GM12878 (cell line): ENCODE results near the gene RHOG. TPM values are rescaled to one million over a fixed set of nuclear protein-coding genes. Genes with fewer than 3 reads are reported as not detected.

ENCODE experiments used
- CEBPB ChIP-seq, 2 experiments: fragments of 150-350 bp in 1 of 2; IDR thresholded peaks; 2 replicates each; pipeline ENCODE4 v1.6.1; 2012 to 2014; ENCODE audit warnings: low read depth in 2 of 2, low read length in 2 of 2, borderline replicate concordance in 1 of 2, inconsistent platforms in 1 of 2
- EGR1 ChIP-seq, 2 experiments: IDR thresholded peaks; 1 replicate in 1 of 2; 2 replicates in 1 of 2; pipeline ENCODE4 v1.6.1; 2011 to 2012; ENCODE audit warnings: low read depth in 2 of 2, low read length in 2 of 2, borderline replicate concordance in 1 of 2, mild to moderate bottlenecking in 1 of 2, moderate library complexity in 1 of 2
- HDAC6 ChIP-seq: fragments of 200-600 bp; sonication (generic); IDR thresholded peaks from one replicate; pipeline ENCODE4 v1.8.0; 2017; ENCODE audit warnings: antibody characterized with exemption; ENCODE audit not compliant: unreplicated experiment
- IKZF1 ChIP-seq: fragments of 450-650 bp; conservative IDR thresholded peaks from 2 replicates; pipeline ENCODE4 v1.6.1; 2017; ENCODE audit warnings: antibody characterized with exemption, mild to moderate bottlenecking
- JUNB ChIP-seq: IDR thresholded peaks from 2 replicates; pipeline ENCODE4 v1.6.1; 2016; ENCODE audit warnings: antibody characterized with exemption, mild to moderate bottlenecking
- MTA2 ChIP-seq: fragments of 450-650 bp; IDR thresholded peaks from 2 replicates; pipeline ENCODE4 v1.6.1; 2016; ENCODE audit warnings: low read depth, mild to moderate bottlenecking, moderate library complexity
- MTA3 ChIP-seq: IDR thresholded peaks from 2 replicates; pipeline ENCODE4 v1.6.1; 2012; ENCODE audit warnings: low read length, inconsistent platforms, borderline replicate concordance
- MYC ChIP-seq: IDR thresholded peaks from 2 replicates; pipeline ENCODE4 v1.6.1; 2011; ENCODE audit warnings: mild to moderate bottlenecking, low read length, moderate library complexity, inconsistent platforms; ENCODE audit not compliant: insufficient read depth, insufficient replicate concordance, insufficient read length, severe bottlenecking
- PAX8 ChIP-seq: fragments of 450-650 bp; IDR thresholded peaks from 2 replicates; pipeline ENCODE4 v1.6.1; 2017; ENCODE audit warnings: mild to moderate bottlenecking, moderate library complexity
- POU2F2 ChIP-seq: IDR thresholded peaks from 3 replicates; pipeline ENCODE4 v1.6.1; 2011; ENCODE audit warnings: low read depth, mild to moderate bottlenecking, low read length, borderline replicate concordance
- RFX5 ChIP-seq: IDR thresholded peaks from 2 replicates; pipeline ENCODE4 v1.6.1; 2011; ENCODE audit warnings: low read depth, low read length, improper control_type of control experiment
- SMARCA5 ChIP-seq: fragments of 450-650 bp; IDR thresholded peaks from 2 replicates; pipeline ENCODE4 v1.6.1; 2017; ENCODE audit warnings: mild to moderate bottlenecking
- TAF1 ChIP-seq: IDR thresholded peaks from 2 replicates; pipeline ENCODE4 v1.6.1; 2011; ENCODE audit warnings: mild to moderate bottlenecking, low read depth, low read length, borderline replicate concordance
- YBX1 ChIP-seq: fragments of 450-650 bp; IDR thresholded peaks from 2 replicates; pipeline ENCODE4 v1.6.1; 2016; ENCODE audit warnings: antibody characterized with exemption
- polyA plus RNA-seq, 11 experiments: library from polyadenylated mRNA; depleted of rRNA in 4 of 11; unstranded in 6 of 11; stranded (reverse) in 5 of 11; fragments of >200 nt; fragmentation: Nextera tagmentation in 4 of 11; fragmentation: Illumina TruSeq in 1 of 11; extraction: Ambion mirVana in 4 of 11; extraction: Trizol in 1 of 11; gene quantifications; 1 replicate in 1 of 11; 2 replicates in 10 of 11; pipeline versions ENCODE4 v1.2.1 to v1.2.3, GENCODE V29; 2011 to 2016; ENCODE audit warnings: inconsistent platforms in 2 of 11, missing spikeins in 2 of 11, low read depth in 1 of 11
- total RNA-seq, 4 experiments: library from RNA; depleted of rRNA in 3 of 4; stranded (reverse); fragments of >200 nt in 3 of 4; fragmentation: Illumina TruSeq in 1 of 4; extraction: Trizol in 1 of 4; gene quantifications; 2 replicates each; pipeline versions ENCODE4 v1.2.1 to v1.2.3, GENCODE V29; 2013 to 2021
- TF ChIP-seq, protein P1 (sequence below): fragments of 450-650 bp; IDR thresholded peaks from 2 replicates; pipeline ENCODE4 v1.6.1; 2017; ENCODE audit warnings: mild to moderate bottlenecking, moderate library complexity
- TF ChIP-seq, protein P2 (sequence below): fragments of 450-650 bp; IDR thresholded peaks from 2 replicates; pipeline ENCODE4 v1.6.1; 2016; ENCODE audit warnings: mild to moderate bottlenecking
- TF ChIP-seq, protein P3 (sequence below): fragments of 450-650 bp; IDR thresholded peaks from 2 replicates; pipeline ENCODE4 v1.6.1; 2016; ENCODE audit warnings: mild to moderate bottlenecking
- TF ChIP-seq, protein P4 (sequence below): IDR thresholded peaks from 2 replicates; pipeline ENCODE4 v1.6.1; 2012; ENCODE audit warnings: mild to moderate bottlenecking, low read depth, low read length
- TF ChIP-seq, protein P5 (sequence below): IDR thresholded peaks from 2 replicates; pipeline ENCODE4 v1.6.1; 2012; ENCODE audit warnings: low read depth, low read length, improper control_type of control experiment

Gene RHOG
- total and polyA plus RNA-seq, 10 of the 15 experiments (the other 5 are each of a cell fraction or from before 2014, with no cell fraction given) = 16.0 to 172 (median 94.8) TPM

DNA sequence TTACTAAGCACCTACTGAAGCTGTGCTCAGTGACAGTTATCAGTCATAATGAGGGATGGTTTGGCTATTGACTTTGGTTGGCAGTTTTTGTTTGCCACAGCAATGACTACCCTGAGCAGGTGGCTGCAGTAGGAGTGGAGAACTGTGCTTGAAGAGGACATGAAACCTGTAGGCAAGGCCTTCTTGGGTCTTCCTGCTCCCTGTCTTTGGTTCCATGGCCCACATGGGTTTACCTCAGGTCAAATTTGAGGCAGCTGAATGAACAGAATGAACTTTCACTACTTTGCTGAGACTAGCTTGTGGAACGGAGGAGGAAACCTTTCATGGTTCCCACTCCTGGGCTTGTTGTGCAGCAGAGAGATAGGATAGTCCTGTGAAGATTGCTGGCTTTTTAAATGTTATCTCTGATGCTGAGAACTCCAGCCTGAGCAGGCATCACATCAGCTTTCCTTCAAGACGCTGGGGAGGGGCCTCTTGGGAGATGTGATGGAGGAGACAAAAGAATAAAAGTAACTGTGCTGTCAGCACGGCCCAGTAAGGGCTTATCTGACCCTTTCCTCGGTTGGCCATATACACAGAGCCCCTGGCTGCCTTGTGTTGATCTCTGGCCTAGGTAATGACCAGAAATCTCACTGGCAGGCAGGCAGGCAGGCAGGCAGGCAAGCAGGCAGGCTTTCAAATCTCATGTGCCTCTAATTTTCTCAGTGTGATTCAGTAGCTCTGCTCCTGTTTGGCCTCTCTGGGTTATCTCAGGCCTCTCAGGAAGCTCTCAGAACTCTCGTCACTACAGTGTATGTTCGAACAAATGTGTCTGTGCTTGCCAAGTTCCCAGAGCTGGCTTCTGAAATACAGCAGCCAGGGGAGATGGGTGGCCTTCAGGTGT lies 26.7 kb upstream of the RHOG start (continued):
- TF ChIP-seq, protein P1, sequence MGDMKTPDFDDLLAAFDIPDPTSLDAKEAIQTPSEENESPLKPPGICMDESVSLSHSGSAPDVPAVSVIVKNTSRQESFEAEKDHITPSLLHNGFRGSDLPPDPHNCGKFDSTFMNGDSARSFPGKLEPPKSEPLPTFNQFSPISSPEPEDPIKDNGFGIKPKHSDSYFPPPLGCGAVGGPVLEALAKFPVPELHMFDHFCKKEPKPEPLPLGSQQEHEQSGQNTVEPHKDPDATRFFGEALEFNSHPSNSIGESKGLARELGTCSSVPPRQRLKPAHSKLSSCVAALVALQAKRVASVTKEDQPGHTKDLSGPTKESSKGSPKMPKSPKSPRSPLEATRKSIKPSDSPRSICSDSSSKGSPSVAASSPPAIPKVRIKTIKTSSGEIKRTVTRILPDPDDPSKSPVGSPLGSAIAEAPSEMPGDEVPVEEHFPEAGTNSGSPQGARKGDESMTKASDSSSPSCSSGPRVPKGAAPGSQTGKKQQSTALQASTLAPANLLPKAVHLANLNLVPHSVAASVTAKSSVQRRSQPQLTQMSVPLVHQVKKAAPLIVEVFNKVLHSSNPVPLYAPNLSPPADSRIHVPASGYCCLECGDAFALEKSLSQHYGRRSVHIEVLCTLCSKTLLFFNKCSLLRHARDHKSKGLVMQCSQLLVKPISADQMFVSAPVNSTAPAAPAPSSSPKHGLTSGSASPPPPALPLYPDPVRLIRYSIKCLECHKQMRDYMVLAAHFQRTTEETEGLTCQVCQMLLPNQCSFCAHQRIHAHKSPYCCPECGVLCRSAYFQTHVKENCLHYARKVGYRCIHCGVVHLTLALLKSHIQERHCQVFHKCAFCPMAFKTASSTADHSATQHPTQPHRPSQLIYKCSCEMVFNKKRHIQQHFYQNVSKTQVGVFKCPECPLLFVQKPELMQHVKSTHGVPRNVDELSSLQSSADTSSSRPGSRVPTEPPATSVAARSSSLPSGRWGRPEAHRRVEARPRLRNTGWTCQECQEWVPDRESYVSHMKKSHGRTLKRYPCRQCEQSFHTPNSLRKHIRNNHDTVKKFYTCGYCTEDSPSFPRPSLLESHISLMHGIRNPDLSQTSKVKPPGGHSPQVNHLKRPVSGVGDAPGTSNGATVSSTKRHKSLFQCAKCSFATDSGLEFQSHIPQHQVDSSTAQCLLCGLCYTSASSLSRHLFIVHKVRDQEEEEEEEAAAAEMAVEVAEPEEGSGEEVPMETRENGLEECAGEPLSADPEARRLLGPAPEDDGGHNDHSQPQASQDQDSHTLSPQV = no peak
- no peak for TF ChIP-seq RFX5
- TF ChIP-seq HDAC6 = no peak
- TF ChIP-seq YBX1 = no peak
- TF ChIP-seq MYC = no peak
- no peak for TF ChIP-seq TAF1
- TF ChIP-seq SMARCA5 = no peak
- no peak for TF ChIP-seq JUNB
- TF ChIP-seq CEBPB (IDR thresholded peaks at IDR 0.05; ENCODE audit: borderline replicate concordance in 1 of 2, low read depth in 2 of 2, low read length in 2 of 2) = no peak
- no peak for TF ChIP-seq MTA2
- TF ChIP-seq, protein P2, sequence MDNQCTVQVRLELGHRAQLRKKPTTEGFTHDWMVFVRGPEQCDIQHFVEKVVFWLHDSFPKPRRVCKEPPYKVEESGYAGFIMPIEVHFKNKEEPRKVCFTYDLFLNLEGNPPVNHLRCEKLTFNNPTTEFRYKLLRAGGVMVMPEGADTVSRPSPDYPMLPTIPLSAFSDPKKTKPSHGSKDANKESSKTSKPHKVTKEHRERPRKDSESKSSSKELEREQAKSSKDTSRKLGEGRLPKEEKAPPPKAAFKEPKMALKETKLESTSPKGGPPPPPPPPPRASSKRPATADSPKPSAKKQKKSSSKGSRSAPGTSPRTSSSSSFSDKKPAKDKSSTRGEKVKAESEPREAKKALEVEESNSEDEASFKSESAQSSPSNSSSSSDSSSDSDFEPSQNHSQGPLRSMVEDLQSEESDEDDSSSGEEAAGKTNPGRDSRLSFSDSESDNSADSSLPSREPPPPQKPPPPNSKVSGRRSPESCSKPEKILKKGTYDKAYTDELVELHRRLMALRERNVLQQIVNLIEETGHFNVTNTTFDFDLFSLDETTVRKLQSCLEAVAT = no peak
- TF ChIP-seq EGR1 (IDR thresholded peaks at IDR 0.05; ENCODE audit: borderline replicate concordance in 1 of 2, low read depth in 2 of 2, low read length in 2 of 2) = no peak
- TF ChIP-seq, protein P3, sequence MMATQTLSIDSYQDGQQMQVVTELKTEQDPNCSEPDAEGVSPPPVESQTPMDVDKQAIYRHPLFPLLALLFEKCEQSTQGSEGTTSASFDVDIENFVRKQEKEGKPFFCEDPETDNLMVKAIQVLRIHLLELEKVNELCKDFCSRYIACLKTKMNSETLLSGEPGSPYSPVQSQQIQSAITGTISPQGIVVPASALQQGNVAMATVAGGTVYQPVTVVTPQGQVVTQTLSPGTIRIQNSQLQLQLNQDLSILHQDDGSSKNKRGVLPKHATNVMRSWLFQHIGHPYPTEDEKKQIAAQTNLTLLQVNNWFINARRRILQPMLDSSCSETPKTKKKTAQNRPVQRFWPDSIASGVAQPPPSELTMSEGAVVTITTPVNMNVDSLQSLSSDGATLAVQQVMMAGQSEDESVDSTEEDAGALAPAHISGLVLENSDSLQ = peak; percentile 87
- TF ChIP-seq MTA3 = no peak
- TF ChIP-seq, protein P4, sequence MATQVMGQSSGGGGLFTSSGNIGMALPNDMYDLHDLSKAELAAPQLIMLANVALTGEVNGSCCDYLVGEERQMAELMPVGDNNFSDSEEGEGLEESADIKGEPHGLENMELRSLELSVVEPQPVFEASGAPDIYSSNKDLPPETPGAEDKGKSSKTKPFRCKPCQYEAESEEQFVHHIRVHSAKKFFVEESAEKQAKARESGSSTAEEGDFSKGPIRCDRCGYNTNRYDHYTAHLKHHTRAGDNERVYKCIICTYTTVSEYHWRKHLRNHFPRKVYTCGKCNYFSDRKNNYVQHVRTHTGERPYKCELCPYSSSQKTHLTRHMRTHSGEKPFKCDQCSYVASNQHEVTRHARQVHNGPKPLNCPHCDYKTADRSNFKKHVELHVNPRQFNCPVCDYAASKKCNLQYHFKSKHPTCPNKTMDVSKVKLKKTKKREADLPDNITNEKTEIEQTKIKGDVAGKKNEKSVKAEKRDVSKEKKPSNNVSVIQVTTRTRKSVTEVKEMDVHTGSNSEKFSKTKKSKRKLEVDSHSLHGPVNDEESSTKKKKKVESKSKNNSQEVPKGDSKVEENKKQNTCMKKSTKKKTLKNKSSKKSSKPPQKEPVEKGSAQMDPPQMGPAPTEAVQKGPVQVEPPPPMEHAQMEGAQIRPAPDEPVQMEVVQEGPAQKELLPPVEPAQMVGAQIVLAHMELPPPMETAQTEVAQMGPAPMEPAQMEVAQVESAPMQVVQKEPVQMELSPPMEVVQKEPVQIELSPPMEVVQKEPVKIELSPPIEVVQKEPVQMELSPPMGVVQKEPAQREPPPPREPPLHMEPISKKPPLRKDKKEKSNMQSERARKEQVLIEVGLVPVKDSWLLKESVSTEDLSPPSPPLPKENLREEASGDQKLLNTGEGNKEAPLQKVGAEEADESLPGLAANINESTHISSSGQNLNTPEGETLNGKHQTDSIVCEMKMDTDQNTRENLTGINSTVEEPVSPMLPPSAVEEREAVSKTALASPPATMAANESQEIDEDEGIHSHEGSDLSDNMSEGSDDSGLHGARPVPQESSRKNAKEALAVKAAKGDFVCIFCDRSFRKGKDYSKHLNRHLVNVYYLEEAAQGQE = no peak
- TF ChIP-seq IKZF1 = peak; percentile 24; the same call in 1 of the 2 replicates
- no peak for TF ChIP-seq PAX8
- TF ChIP-seq, protein P5, sequence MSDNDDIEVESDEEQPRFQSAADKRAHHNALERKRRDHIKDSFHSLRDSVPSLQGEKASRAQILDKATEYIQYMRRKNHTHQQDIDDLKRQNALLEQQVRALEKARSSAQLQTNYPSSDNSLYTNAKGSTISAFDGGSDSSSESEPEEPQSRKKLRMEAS = no peak
- 0 out of 3 replicates have a peak, but pooled peaks have one; percentile 14 for TF ChIP-seq POU2F2
